ENCODE data around the gene MORN2.

MORN2 gene

GRCh38 chr2:38835990-38836389, 39.8 kb upstream of the MORN2 start:
- Histone ChIP-seq H3F3A (ENCODE audit: low read depth) (no peaks in the 10 kb centered on the region), H3K9ac (ENCODE audit: low read depth, low read length, poor library complexity, severe bottlenecking) (no peak overlapping the region), H2AFZ (ENCODE audit: low read length) (no peak overlapping the region), H3K4me3 (ENCODE audit: low read length, poor library complexity, severe bottlenecking) (no peak overlapping the region), H3K79me2 (ENCODE audit: insufficient read depth, low read length) (no peaks in the 10 kb centered on the region), H3K27me3 (ENCODE audit: insufficient read depth, low read length, poor library complexity, severe bottlenecking) (no peaks in the 10 kb centered on the region), H4K20me1 (ENCODE audit: insufficient read depth, low read length, poor library complexity, severe bottlenecking) (no peaks in the 10 kb centered on the region), H3K9me3 (ENCODE audit: insufficient read depth, low read depth, low read length) (no peaks in the 10 kb centered on the region), H3K4me2 (ENCODE audit: low read depth, low read length, poor library complexity, severe bottlenecking) (no peak overlapping the region), H3K9me2 (replicated peaks; ENCODE audit: low read depth, low read length) (no peaks in the 10 kb centered on the region), H3K36me3 (ENCODE audit: insufficient read depth, low read length) (peaks cover 16% of the 10 kb centered on the region; the same call in 1 of the 2 replicates), H3K4me1 (ENCODE audit: insufficient read depth, low read length, poor library complexity, severe bottlenecking) (no peaks in the 10 kb centered on the region)
- TF ChIP-seq EZH2phosphoT487 (IDR thresholded peaks at IDR 0.05; ENCODE audit: borderline replicate concordance), result no peak
- TF ChIP-seq CTCF (conservative IDR thresholded peaks at IDR 0.05; ENCODE audit: low read length), result no peak

DNA sequence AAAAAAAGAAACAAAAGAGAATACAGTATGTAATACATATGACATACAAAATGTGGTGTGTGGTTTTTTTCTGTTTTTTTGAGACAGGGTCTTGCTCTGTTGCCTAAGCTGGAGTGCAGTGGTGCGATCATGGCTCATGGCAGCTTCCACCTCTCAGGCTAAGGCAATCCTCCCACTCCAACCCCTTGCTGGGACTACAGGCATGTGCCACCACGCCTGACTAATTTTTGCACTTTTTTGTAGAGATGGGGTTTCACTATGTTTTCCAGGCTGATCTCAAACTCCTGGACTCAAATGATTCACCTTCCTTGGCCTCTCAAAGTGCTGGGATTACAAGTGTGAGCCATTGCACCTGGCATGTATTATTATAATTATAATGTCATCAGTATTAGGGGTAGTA, 39.0 kb upstream of the MORN2 start:
- Histone ChIP-seq H4K20me1 (ENCODE audit: insufficient read depth, low read length, poor library complexity, severe bottlenecking) (no peaks in the 10 kb centered on the region), H3F3A (ENCODE audit: low read depth) (no peaks in the 10 kb centered on the region), H3K79me2 (ENCODE audit: insufficient read depth, low read length) (no peaks in the 10 kb centered on the region), H3K27me3 (ENCODE audit: insufficient read depth, low read length, poor library complexity, severe bottlenecking) (no peaks in the 10 kb centered on the region), H3K4me3 (ENCODE audit: low read length, poor library complexity, severe bottlenecking) (no peak overlapping the region), H2AFZ (ENCODE audit: low read length) (no peak overlapping the region), H3K9ac (ENCODE audit: low read depth, low read length, poor library complexity, severe bottlenecking) (no peak overlapping the region), H3K9me3 (ENCODE audit: insufficient read depth, low read depth, low read length) (no peaks in the 10 kb centered on the region), H3K9me2 (replicated peaks; ENCODE audit: low read depth, low read length) (no peaks in the 10 kb centered on the region), H3K36me3 (ENCODE audit: insufficient read depth, low read length) (peaks cover 16% of the 10 kb centered on the region; the same call in 1 of the 2 replicates), H3K4me2 (ENCODE audit: low read depth, low read length, poor library complexity, severe bottlenecking) (no peak overlapping the region), H3K4me1 (ENCODE audit: insufficient read depth, low read length, poor library complexity, severe bottlenecking) (no peaks in the 10 kb centered on the region)
- TF ChIP-seq CTCF (conservative IDR thresholded peaks at IDR 0.05; ENCODE audit: low read length) (no peak), EZH2phosphoT487 (IDR thresholded peaks at IDR 0.05; ENCODE audit: borderline replicate concordance) (no peak)

DNA sequence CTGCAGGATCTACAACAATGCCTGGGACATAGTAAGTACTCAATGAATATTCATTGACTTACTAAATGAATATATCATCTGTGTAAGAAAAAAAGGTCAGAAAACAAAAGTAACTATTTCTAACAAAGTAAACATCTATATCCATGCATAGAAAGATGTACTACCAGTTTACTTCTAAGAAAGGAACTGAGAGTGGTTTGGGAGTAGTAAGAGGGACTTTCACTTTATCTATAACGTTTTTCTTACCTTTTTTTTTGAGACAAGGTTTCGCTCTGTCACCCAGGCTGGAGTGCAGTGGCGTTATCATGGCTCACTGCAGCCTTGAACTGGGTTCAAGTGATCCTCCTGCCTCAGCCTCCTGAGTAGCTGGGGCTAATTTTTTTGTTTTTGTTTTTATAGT, 25.7 kb upstream of the MORN2 start:
- TF ChIP-seq EZH2phosphoT487 (IDR thresholded peaks at IDR 0.05; ENCODE audit: borderline replicate concordance), result no peak
- no peak for TF ChIP-seq CTCF (conservative IDR thresholded peaks at IDR 0.05; ENCODE audit: low read length)
- Histone ChIP-seq H3K9ac (ENCODE audit: low read depth, low read length, poor library complexity, severe bottlenecking) (no peak overlapping the region), H3K27me3 (ENCODE audit: insufficient read depth, low read length, poor library complexity, severe bottlenecking) (no peaks in the 10 kb centered on the region), H2AFZ (ENCODE audit: low read length) (no peak overlapping the region), H3K79me2 (ENCODE audit: insufficient read depth, low read length) (no peaks in the 10 kb centered on the region), H3K36me3 (ENCODE audit: insufficient read depth, low read length) (peaks cover 16% of the 10 kb centered on the region; the same call in 1 of the 2 replicates), H3F3A (ENCODE audit: low read depth) (no peaks in the 10 kb centered on the region), H3K4me2 (ENCODE audit: low read depth, low read length, poor library complexity, severe bottlenecking) (no peak overlapping the region), H3K9me3 (ENCODE audit: insufficient read depth, low read depth, low read length) (no peaks in the 10 kb centered on the region), H3K9me2 (replicated peaks; ENCODE audit: low read depth, low read length) (no peaks in the 10 kb centered on the region), H4K20me1 (ENCODE audit: insufficient read depth, low read length, poor library complexity, severe bottlenecking) (no peaks in the 10 kb centered on the region), H3K4me1 (ENCODE audit: insufficient read depth, low read length, poor library complexity, severe bottlenecking) (no peaks in the 10 kb centered on the region), H3K4me3 (ENCODE audit: low read length, poor library complexity, severe bottlenecking) (no peak overlapping the region)

Data from Loucy (cell line).